NT2/D1 (cell line): ENCODE measurements around the gene FOXC2.

Source experiments
- SUZ12 ChIP-seq: IDR thresholded peaks from 2 replicates; pipeline ENCODE4 v1.6.1; 2011; ENCODE audit not compliant: insufficient read length, insufficient read depth; ENCODE audit errors: extremely low read depth
- YY1 ChIP-seq: IDR thresholded peaks from 2 replicates; pipeline ENCODE4 v1.6.1; 2011; ENCODE audit not compliant: insufficient read length, insufficient read depth
- ZNF274 ChIP-seq: IDR thresholded peaks from 2 replicates; pipeline ENCODE4 v1.6.1; 2011; ENCODE audit warnings: mild to moderate bottlenecking, low read depth, low read length

DNA sequence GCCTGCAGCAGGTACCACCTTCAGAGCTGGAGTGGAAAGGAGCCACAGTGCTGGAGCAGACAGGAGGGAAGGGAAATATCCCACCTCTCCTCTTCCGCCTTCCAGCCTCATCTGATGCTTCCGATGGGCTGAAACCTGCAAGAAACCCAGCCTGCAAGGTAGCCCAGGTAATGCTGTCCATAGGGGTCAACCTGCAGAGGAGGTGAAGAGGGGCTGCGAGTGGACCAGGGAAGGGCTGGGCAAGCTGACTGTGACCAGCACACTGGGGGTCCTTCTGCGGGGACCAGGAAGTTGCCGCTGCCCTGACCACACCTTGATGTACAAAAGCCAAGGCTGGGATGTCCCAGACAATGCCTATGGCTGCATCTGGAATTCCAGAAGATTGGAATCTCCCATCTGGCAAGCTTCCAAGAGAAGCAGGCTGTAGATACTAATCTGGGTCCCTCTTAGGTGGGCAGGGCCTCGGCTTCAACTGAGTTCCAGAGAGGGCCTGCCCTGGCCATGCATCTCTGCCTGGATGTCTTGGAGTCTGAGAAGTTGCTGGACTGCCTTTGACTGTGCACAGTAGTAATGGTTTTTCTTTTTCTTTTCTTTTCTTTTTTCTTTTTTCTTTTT lies 17.5 kb downstream of the FOXC2 start:
- no peak for TF ChIP-seq ZNF274
- no peak for TF ChIP-seq YY1
- no peak for TF ChIP-seq SUZ12
